Choroid plexus epithelial cell (primary cell): Measurements from ENCODE around the gene RIMS1.
"Not testable (repeated sequence)": the region's sequence is repeated elsewhere in the genome, so short reads cannot be mapped to it uniquely, and the experiment has no call there.

Experiments used
- DNase-seq: peaks from one replicate; pipeline ENCODE4 v3.0.0-alpha.2; 2010; ENCODE audit warnings: low read depth
- H3K4me3 ChIP-seq: 2 replicates; pipeline ENCODE4 v1.5.1; 2011; ENCODE audit warnings: low read depth, mild to moderate bottlenecking, control low read depth, low read length, moderate library complexity
- CTCF ChIP-seq: conservative IDR thresholded peaks from 2 replicates; pipeline ENCODE4 v1.5.1; 2011; ENCODE audit warnings: low read depth, mild to moderate bottlenecking, control low read depth, inconsistent platforms, low read length, moderate library complexity

The RIMS1 gene

GRCh38 chr6:72324591-72324990 lies 438.2 kb downstream of the RIMS1 start:
- TF ChIP-seq CTCF: no peak
- no peak for DNase-seq
- H3K4me3 ChIP-seq: no peak overlapping the region

- no peak for TF ChIP-seq CTCF
- H3K4me3 ChIP-seq: no peak overlapping the region
- DNase-seq: peak; percentile 5
These were observed 442.4 kb downstream of the RIMS1 start for GRCh38 chr6:72328775-72329174.

- H3K4me3 ChIP-seq, DNase-seq: not testable (repeated sequence)
These were observed 448.9 kb downstream of the RIMS1 start for GRCh38 chr6:72335203-72335602.

GRCh38 chr6:72348926-72349325 lies 462.6 kb downstream of the RIMS1 start:
- H3K4me3 ChIP-seq: no peak overlapping the region
- no peak for TF ChIP-seq CTCF
- DNase-seq: peak; percentile 22

GRCh38 chr6:72350296-72350881 lies 464.0 kb downstream of the RIMS1 start:
- no peak for DNase-seq
- TF ChIP-seq CTCF: no peak
- H3K4me3 ChIP-seq: no peak overlapping the region

- no peak overlapping the region for H3K4me3 ChIP-seq
- TF ChIP-seq CTCF: no peak
These were observed 477.7 kb downstream of the RIMS1 start for GRCh38 chr6:72363844-72364740.

GRCh38 chr6:72365773-72366172 lies 479.4 kb downstream of the RIMS1 start:
- TF ChIP-seq CTCF: no peak
- no peak for DNase-seq

More at GRCh38 chr6:72363844-72364740, 477.7 kb downstream of the RIMS1 start:
- DNase-seq: peak; percentile 75

More at GRCh38 chr6:72365773-72366172, 479.4 kb downstream of the RIMS1 start:
- no peak overlapping the region for H3K4me3 ChIP-seq
